ENCODE data around the gene CDCA7. TPM values are rescaled to one million over a fixed set of nuclear protein-coding genes. Genes with fewer than 3 reads are reported as not detected.
A peak's percentile ranks its signal among the peaks of the same experiment; 100 is the strongest.
"Not testable (repeated sequence)": the region's sequence is repeated elsewhere in the genome, so short reads cannot be mapped to it uniquely, and the experiment has no call there.

Gene CDCA7
- polyA plus RNA-seq, 4 donors = 4.7 to 94.7 (median 28.4) TPM

- WGBS, 3 donors = 85 to 88% (median 87%) methylated on average over 5 of the region's 5 CpGs
- H3K4me1 ChIP-seq (ENCODE audit: control insufficient read depth in 3 of 3, insufficient read depth in 2 of 3, low read depth in 1 of 3, low read length in 2 of 3) = no peaks in the 10 kb centered on the region
- H3K27ac ChIP-seq (ENCODE audit: low read depth in 1 of 3, low read length in 2 of 3) = no peak overlapping the region
- peaks cover 0 to 5% (median 0%) of the 10 kb centered on the region in 3 donors for H3K27me3 ChIP-seq (ENCODE audit: control insufficient read depth in 3 of 3, insufficient read depth in 3 of 3, low read length in 3 of 3)
- DNase-seq = no peak
- H3K9me3 ChIP-seq (ENCODE audit: control insufficient read depth in 2 of 2, insufficient read depth in 1 of 2, low read depth in 1 of 2, low read length in 1 of 2) = peaks cover 0 to 36% of the 10 kb centered on the region in 2 donors
- H3K4me3 ChIP-seq (ENCODE audit: low read depth in 1 of 3, low read length in 3 of 3) = no peak overlapping the region
- H3K36me3 ChIP-seq (ENCODE audit: control insufficient read depth in 3 of 3, insufficient read depth in 2 of 3, low read depth in 1 of 3, low read length in 3 of 3) = no peaks in the 10 kb centered on the region
- no peak for FAIRE-seq
Observed at GRCh38 chr2:173327421-173327820, 27.3 kb upstream of the CDCA7 start.

- not testable (repeated sequence) for FAIRE-seq
- WGBS, 3 donors = 75 to 78% (median 77%) methylated on average over 3 of the region's 3 CpGs
Observed at GRCh38 chr2:173333003-173333402, 21.7 kb upstream of the CDCA7 start.

GRCh38 chr2:173339807-173340206 lies 14.9 kb upstream of the CDCA7 start:
- Histone ChIP-seq H3K4me3 (ENCODE audit: low read depth in 1 of 3, low read length in 3 of 3) (no peak overlapping the region), H3K27ac (ENCODE audit: low read depth in 1 of 3, low read length in 2 of 3) (no peak overlapping the region), H3K36me3 (ENCODE audit: control insufficient read depth in 3 of 3, insufficient read depth in 2 of 3, low read depth in 1 of 3, low read length in 3 of 3) (no peaks in the 10 kb centered on the region), H3K4me1 (ENCODE audit: control insufficient read depth in 3 of 3, insufficient read depth in 2 of 3, low read depth in 1 of 3, low read length in 2 of 3) (no peaks in the 10 kb centered on the region), H3K27me3 (ENCODE audit: control insufficient read depth in 3 of 3, insufficient read depth in 3 of 3, low read length in 3 of 3) (peaks cover 0 to 1% (median 0%) of the 10 kb centered on the region in 3 donors), H3K9me3 (ENCODE audit: control insufficient read depth in 2 of 2, insufficient read depth in 1 of 2, low read depth in 1 of 2, low read length in 1 of 2) (peaks cover 2 to 3% of the 10 kb centered on the region in 2 donors)
- FAIRE-seq = no peak
- 96 to 97% (median 96%) methylated on average over 8 of the region's 8 CpGs for WGBS, 3 donors
- DNase-seq = no peak

More at GRCh38 chr2:173333003-173333402, 21.7 kb upstream of the CDCA7 start:
- not testable (repeated sequence) for H3K27ac ChIP-seq (ENCODE audit: low read depth in 1 of 3, low read length in 2 of 3); H3K36me3 ChIP-seq (ENCODE audit: control insufficient read depth in 3 of 3, insufficient read depth in 2 of 3, low read depth in 1 of 3, low read length in 3 of 3); H3K4me3 ChIP-seq (ENCODE audit: low read depth in 1 of 3, low read length in 3 of 3); H3K27me3 ChIP-seq (ENCODE audit: control insufficient read depth in 3 of 3, insufficient read depth in 3 of 3, low read length in 3 of 3); H3K4me1 ChIP-seq (ENCODE audit: control insufficient read depth in 3 of 3, insufficient read depth in 2 of 3, low read depth in 1 of 3, low read length in 2 of 3); DNase-seq
- H3K9me3 ChIP-seq (ENCODE audit: control insufficient read depth in 2 of 2, insufficient read depth in 1 of 2, low read depth in 1 of 2, low read length in 1 of 2) = peaks cover 2 to 29% of the 10 kb centered on the region in 2 donors

- Histone ChIP-seq H3K36me3 (ENCODE audit: control insufficient read depth in 3 of 3, insufficient read depth in 2 of 3, low read depth in 1 of 3, low read length in 3 of 3) (peaks cover 0 to 2% (median 0%) of the 10 kb centered on the region in 3 donors), H3K27ac (ENCODE audit: low read depth in 1 of 3, low read length in 2 of 3) (no peak overlapping the region), H3K4me3 (ENCODE audit: low read depth in 1 of 3, low read length in 3 of 3) (no peak overlapping the region), H3K27me3 (ENCODE audit: control insufficient read depth in 3 of 3, insufficient read depth in 3 of 3, low read length in 3 of 3) (peaks cover 0 to under 1% (median 0%) of the 10 kb centered on the region in 3 donors), H3K4me1 (ENCODE audit: control insufficient read depth in 3 of 3, insufficient read depth in 2 of 3, low read depth in 1 of 3, low read length in 2 of 3) (peaks cover 0 to 3% (median 0%) of the 10 kb centered on the region in 3 donors), H3K9me3 (ENCODE audit: control insufficient read depth in 2 of 2, insufficient read depth in 1 of 2, low read depth in 1 of 2, low read length in 1 of 2) (peaks cover 0 to 18% of the 10 kb centered on the region in 2 donors)
- DNase-seq (peak in 1 of 2 donors; percentile 50), FAIRE-seq (no peak)
- WGBS, 3 donors = 70 to 82% (median 73%) methylated on average over 2 of the region's 2 CpGs
Observed at GRCh38 chr2:173343921-173344320, 10.8 kb upstream of the CDCA7 start.

- DNase-seq (no peak), FAIRE-seq (no peak)
- no peak overlapping the region for H3K27ac ChIP-seq (ENCODE audit: low read depth in 1 of 3, low read length in 2 of 3)
- peaks cover 0 to 2% (median 0%) of the 10 kb centered on the region in 3 donors for H3K36me3 ChIP-seq (ENCODE audit: control insufficient read depth in 3 of 3, insufficient read depth in 2 of 3, low read depth in 1 of 3, low read length in 3 of 3)
- no peak overlapping the region for H3K4me3 ChIP-seq (ENCODE audit: low read depth in 1 of 3, low read length in 3 of 3)
- 82 to 95% (median 85%) methylated on average over 6 of the region's 6 CpGs for WGBS, 3 donors
- peaks cover 0 to 18% of the 10 kb centered on the region in 2 donors for H3K9me3 ChIP-seq (ENCODE audit: control insufficient read depth in 2 of 2, insufficient read depth in 1 of 2, low read depth in 1 of 2, low read length in 1 of 2)
- no peaks in the 10 kb centered on the region for H3K27me3 ChIP-seq (ENCODE audit: control insufficient read depth in 3 of 3, insufficient read depth in 3 of 3, low read length in 3 of 3)
- peaks cover 0 to 3% (median 0%) of the 10 kb centered on the region in 3 donors for H3K4me1 ChIP-seq (ENCODE audit: control insufficient read depth in 3 of 3, insufficient read depth in 2 of 3, low read depth in 1 of 3, low read length in 2 of 3)
Observed at GRCh38 chr2:173346035-173346434, 8.6 kb upstream of the CDCA7 start.

- FAIRE-seq (no peak), DNase-seq (no peak)
- Histone ChIP-seq H3K36me3 (ENCODE audit: control insufficient read depth in 3 of 3, insufficient read depth in 2 of 3, low read depth in 1 of 3, low read length in 3 of 3) (peaks cover 0 to 2% (median 0%) of the 10 kb centered on the region in 3 donors), H3K4me3 (ENCODE audit: low read depth in 1 of 3, low read length in 3 of 3) (no peak overlapping the region), H3K9me3 (ENCODE audit: control insufficient read depth in 2 of 2, insufficient read depth in 1 of 2, low read depth in 1 of 2, low read length in 1 of 2) (peaks cover 0 to 18% of the 10 kb centered on the region in 2 donors), H3K27me3 (ENCODE audit: control insufficient read depth in 3 of 3, insufficient read depth in 3 of 3, low read length in 3 of 3) (no peaks in the 10 kb centered on the region), H3K27ac (ENCODE audit: low read depth in 1 of 3, low read length in 2 of 3) (no peak overlapping the region), H3K4me1 (ENCODE audit: control insufficient read depth in 3 of 3, insufficient read depth in 2 of 3, low read depth in 1 of 3, low read length in 2 of 3) (peaks cover 0 to 4% (median 0%) of the 10 kb centered on the region in 3 donors)
- WGBS, 3 donors = 80 to 86% (median 83%) methylated on average over 8 of the region's 8 CpGs
Observed at GRCh38 chr2:173347305-173348168, 7.1 kb upstream of the CDCA7 start.

GRCh38 chr2:173349287-173349686 lies 5.4 kb upstream of the CDCA7 start:
- no peaks in the 10 kb centered on the region for H3K27me3 ChIP-seq (ENCODE audit: control insufficient read depth in 3 of 3, insufficient read depth in 3 of 3, low read length in 3 of 3)
- H3K4me3 ChIP-seq (ENCODE audit: low read depth in 1 of 3, low read length in 3 of 3) = no peak overlapping the region
- H3K9me3 ChIP-seq (ENCODE audit: control insufficient read depth in 2 of 2, insufficient read depth in 1 of 2, low read depth in 1 of 2, low read length in 1 of 2) = peaks cover 0 to 18% of the 10 kb centered on the region in 2 donors
- DNase-seq (no peak), FAIRE-seq (no peak)
- whole genome bisulfite sequencing, 3 donors = 86 to 96% (median 93%) methylated on average over 2 of the region's 2 CpGs
- H3K4me1 ChIP-seq (ENCODE audit: control insufficient read depth in 3 of 3, insufficient read depth in 2 of 3, low read depth in 1 of 3, low read length in 2 of 3) = peaks cover 0 to 6% (median 0%) of the 10 kb centered on the region in 3 donors
- H3K27ac ChIP-seq (ENCODE audit: low read depth in 1 of 3, low read length in 2 of 3) = no peak overlapping the region
- peaks cover 0 to 2% (median 0%) of the 10 kb centered on the region in 3 donors for H3K36me3 ChIP-seq (ENCODE audit: control insufficient read depth in 3 of 3, insufficient read depth in 2 of 3, low read depth in 1 of 3, low read length in 3 of 3)

- no peak for FAIRE-seq
- H3K36me3 ChIP-seq (ENCODE audit: control insufficient read depth in 3 of 3, insufficient read depth in 2 of 3, low read depth in 1 of 3, low read length in 3 of 3) = peaks cover 0 to 2% (median 0%) of the 10 kb centered on the region in 3 donors
Observed at GRCh38 chr2:173350383-173350782, 4.3 kb upstream of the CDCA7 start.

More at GRCh38 chr2:173350383-173350782, 4.3 kb upstream of the CDCA7 start:
- no peaks in the 10 kb centered on the region for H3K27me3 ChIP-seq (ENCODE audit: control insufficient read depth in 3 of 3, insufficient read depth in 3 of 3, low read length in 3 of 3)
- no peak for DNase-seq
- H3K4me1 ChIP-seq (ENCODE audit: control insufficient read depth in 3 of 3, insufficient read depth in 2 of 3, low read depth in 1 of 3, low read length in 2 of 3) = peaks cover 0 to 6% (median 0%) of the 10 kb centered on the region in 3 donors
- WGBS, 3 donors = 50 to 69% (median 54%) methylated on average over 2 of the region's 2 CpGs
- H3K9me3 ChIP-seq (ENCODE audit: control insufficient read depth in 2 of 2, insufficient read depth in 1 of 2, low read depth in 1 of 2, low read length in 1 of 2) = peaks cover 0 to 14% of the 10 kb centered on the region in 2 donors
- no peak overlapping the region for H3K27ac ChIP-seq (ENCODE audit: low read depth in 1 of 3, low read length in 2 of 3)
- H3K4me3 ChIP-seq (ENCODE audit: low read depth in 1 of 3, low read length in 3 of 3) = no peak overlapping the region

All from small intestine (tissue), 7 donors.